Ishikawa (cell line): ENCODE data around the gene ASB2.

Experiments used
- NFIC ChIP-seq: IDR thresholded peaks from 2 replicates; pipeline ENCODE4 v1.6.1; 2012
- RAD21 ChIP-seq: IDR thresholded peaks from 2 replicates; pipeline ENCODE4 v1.6.1; 2012; ENCODE audit warnings: low read depth
- TAF1 ChIP-seq: IDR thresholded peaks from 2 replicates; pipeline ENCODE4 v1.6.1; 2012; ENCODE audit warnings: low read depth, mild to moderate bottlenecking
- YY1 ChIP-seq: IDR thresholded peaks from 2 replicates; pipeline ENCODE4 v1.6.1; 2012; ENCODE audit warnings: low read depth
- ZBTB7A ChIP-seq: IDR thresholded peaks from 2 replicates; pipeline ENCODE4 v1.6.1; 2012; ENCODE audit warnings: low read depth

DNA sequence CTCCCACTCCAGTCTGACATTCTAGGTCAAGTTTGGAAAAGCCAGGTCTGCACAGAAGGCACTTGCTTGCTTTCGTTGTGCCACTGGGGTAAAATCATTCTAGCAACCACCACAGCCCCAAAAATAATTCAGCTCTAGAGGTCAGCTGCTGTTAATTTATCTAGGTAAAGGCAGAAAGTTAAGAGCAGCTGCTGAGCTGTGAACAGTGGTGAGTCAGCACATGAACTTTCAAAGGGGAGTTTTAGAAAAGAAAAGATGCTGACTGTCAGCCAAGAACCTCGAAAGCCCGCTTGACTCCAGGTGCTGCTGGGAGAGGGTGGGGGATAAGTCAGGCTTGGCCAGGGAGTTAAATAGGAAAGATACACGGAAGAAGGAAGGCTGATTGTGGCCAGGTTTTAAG lies 33.4 kb upstream of the ASB2 start:
- TF ChIP-seq YY1 (no peak), ZBTB7A (no peak), RAD21 (no peak), NFIC (no peak), TAF1 (no peak)
